Heart left ventricle (tissue), 16 donors: ENCODE measurements around the gene KIAA2012. TPM values are rescaled to one million over a fixed set of nuclear protein-coding genes. Genes with fewer than 3 reads are reported as not detected.

Experiments
- ATAC-seq, 4 donors: fragments of 200-7000 bp; cut with Tn5 transposase; one replicate each; pipeline ENCODE4 v1.9.1; 2020 to 2022; ENCODE audit warnings: moderate library complexity in 4 of 4, mild to moderate bottlenecking in 3 of 4, moderate number of reproducible peaks in 1 of 4
- DNase-seq, 5 donors: peaks; one replicate each; pipeline ENCODE4 v3.0.0-alpha.2; 2020
- H3K27ac ChIP-seq, 12 donors: fragments of 200-600 bp; sonication (generic) in 4 of 12; one replicate each; pipeline versions ENCODE4 v1.5.0 to v1.8.0; 2016 to 2022; ENCODE audit warnings: mild to moderate bottlenecking in 2 of 12
- H3K27me3 ChIP-seq, 9 donors: fragments of 200-600 bp; sonication (generic) in 2 of 9; one replicate each; pipeline versions ENCODE4 v1.5.1 to v1.8.0; 2016 to 2022; ENCODE audit warnings: mild to moderate bottlenecking in 3 of 9
- H3K36me3 ChIP-seq, 9 donors: fragments of 200-600 bp; sonication (generic) in 2 of 9; one replicate each; pipeline versions ENCODE4 v1.5.0 to v1.8.0; 2018 to 2022; ENCODE audit warnings: mild to moderate bottlenecking in 2 of 9
- H3K4me1 ChIP-seq, 12 donors: fragments of 200-600 bp; sonication (generic) in 4 of 12; one replicate each; pipeline versions ENCODE4 v1.5.0 to v1.8.0; 2016 to 2022; ENCODE audit warnings: mild to moderate bottlenecking in 3 of 12
- H3K4me3 ChIP-seq, 12 donors: fragments of 200-600 bp; sonication (generic) in 4 of 12; one replicate each; pipeline versions ENCODE4 v1.5.0 to v1.8.0; 2017 to 2022; ENCODE audit warnings: mild to moderate bottlenecking in 9 of 12, moderate library complexity in 4 of 12
- H3K9me3 ChIP-seq, 12 donors: fragments of 200-600 bp; sonication (generic) in 4 of 12; one replicate each; pipeline versions ENCODE4 v1.5.0 to v1.8.0; 2016 to 2022; ENCODE audit warnings: mild to moderate bottlenecking in 1 of 12
- CTCF ChIP-seq, 12 donors: fragments of 200-600 bp; sonication (generic) in 4 of 12; IDR thresholded peaks; one replicate each; pipeline versions ENCODE4 v1.5.0 to v1.8.0; 2018 to 2022; ENCODE audit warnings: antibody characterized with exemption in 12 of 12, mild to moderate bottlenecking in 5 of 12
- POLR2A ChIP-seq, 2 donors: fragments of 450-650 bp; IDR thresholded peaks; one replicate each; pipeline ENCODE4 v1.6.1; 2017; ENCODE audit warnings: antibody characterized with exemption in 2 of 2, mild to moderate bottlenecking in 2 of 2, moderate library complexity in 2 of 2
- WGBS, 4 donors: extraction: QIAGEN DNeasy Blood & Tissue Kit in 2 of 4; methylation state at CpG; one replicate each; pipeline versions ENCODE4 v1.1.5 to v1.1.7; 2013 to 2018; 5-methylcytosine and 5-hydroxymethylcytosine counted together
- intact Hi-C, 10 donors: fragments of 100-400 bp; cut with DNase I; formaldehyde crosslinking; loops; one replicate each; pipeline versions ENCODE4 v1.11.1 to v1.14.2; 2022
- polyA plus RNA-seq, 2 donors: library from polyadenylated mRNA; stranded (reverse); fragments of 200-250 nt; gene quantifications; one replicate each; pipeline ENCODE4 v1.2.3, GENCODE V29; 2013
- total RNA-seq, 9 donors: library from RNA; depleted of rRNA in 2 of 9; stranded (reverse); fragments of >200 nt in 2 of 9; fragmentation: NEBNext Ultra II Directional in 3 of 9; extraction: Animal tissue kit (Norgen Biotek cat#: 25700) in 3 of 9; gene quantifications; one replicate each; pipeline versions ENCODE4 v1.1.0 to v1.2.4, GENCODE V29; 2016 to 2023
- donor health status: ischemic (EF 13 %, LVEDD 7.1; RV severe dilation, severe dysfunction).
- donor health status: healthy with polysubstance abuse.
- donor health status: DM: no; HTN: yes; CAD: no.
- donor health status: DM: no; HTN: no; CAD: no.
- donor health status: ischemic (EF 25% LVEDD 6.9; RV normal size, moderate dysfunction).
- donor health status: ischemic (EF 25% LVEDD 5.7; RV mildly dilated, moderate dysfunction).
- donor health status: healthy.
- donor health status: DM: yes; HTN: yes; CAD: no.
- donor health status: ischemic (EF 35%, LVEDD 5.7; RV mildly dilated, moderate dysfunction).
- donor health status: nonischemic (EF 11% LVEDD 7.7; RV severe dilation, severe dysfunction).
- donor health status: DM: yes; HTN: yes; CAD: no.
- donor health status: PGD.
- donor health status: ischemic (EF 29% LVEDD 5.4; RV normal size, mild dysfunction).
- donor health status: nonischemic (EF 23%, LVEDD 6.1; RV moderate dilation, normal function).

The KIAA2012 gene
- total and polyA plus RNA-seq, 11 donors = 0.08 TPM; not detected in 10

- 65 to 76% (median 72%) methylated on average over 10 to 11 of the region's 11 CpGs for WGBS, 4 donors
- intact Hi-C loops = loop anchor here in 2 of 10 donors (10.0 kb wide), 2 partner anchors 85 to 215 kb away; no protein-coding TSS in a partner anchor
- no peak overlapping the region for H3K27ac ChIP-seq
- H3K9me3 ChIP-seq = no peaks in the 10 kb centered on the region
- H3K36me3 ChIP-seq = no peaks in the 10 kb centered on the region
- DNase-seq (no peak), ATAC-seq (no peak)
- TF ChIP-seq POLR2A (IDR thresholded peaks at IDR 0.05) = no peak
- no peak for TF ChIP-seq CTCF (IDR thresholded peaks at IDR 0.05)
- no peak overlapping the region for H3K4me3 ChIP-seq
- H3K27me3 ChIP-seq = no peaks in the 10 kb centered on the region
- peaks cover 0 to 5% (median under 1%) of the 10 kb centered on the region in 12 donors for H3K4me1 ChIP-seq
Observed at GRCh38 chr2:202069170-202070067, 3.6 kb upstream of the KIAA2012 start.

GRCh38 chr2:202071107-202071506 is 1.9 kb upstream of the KIAA2012 start:
- Histone ChIP-seq H3K27ac (no peak overlapping the region), H3K4me1 (no peaks in the 10 kb centered on the region), H3K4me3 (no peak overlapping the region), H3K9me3 (no peaks in the 10 kb centered on the region), H3K27me3 (no peaks in the 10 kb centered on the region), H3K36me3 (no peaks in the 10 kb centered on the region)
- intact Hi-C loops = no loop called here
- no peak for TF ChIP-seq POLR2A (IDR thresholded peaks at IDR 0.05)
- TF ChIP-seq CTCF (IDR thresholded peaks at IDR 0.05) = no peak
- 91 to 98% (median 96%) methylated on average over 2 of the region's 2 CpGs for WGBS, 4 donors
- DNase-seq (no peak), ATAC-seq (no peak)

GRCh38 chr2:202072226-202072625 is 829 bp upstream of the KIAA2012 start:
- H3K4me1 ChIP-seq = no peaks in the 10 kb centered on the region
- WGBS, 4 donors = 67 to 91% (median 74%) methylated on average over 2 of the region's 2 CpGs
- TF ChIP-seq CTCF (IDR thresholded peaks at IDR 0.05) (peak in 6 of 12 donors; percentile 10 to 36 (median 20)), POLR2A (IDR thresholded peaks at IDR 0.05) (no peak)
- H3K4me3 ChIP-seq = no peak overlapping the region
- DNase-seq (no peak), ATAC-seq (no peak)
- H3K27ac ChIP-seq = no peak overlapping the region
- no peaks in the 10 kb centered on the region for H3K27me3 ChIP-seq
- no peaks in the 10 kb centered on the region for H3K36me3 ChIP-seq
- H3K9me3 ChIP-seq = no peaks in the 10 kb centered on the region
- intact Hi-C loops = no loop called here

- no peaks in the 10 kb centered on the region for H3K4me1 ChIP-seq
- H3K27me3 ChIP-seq = no peaks in the 10 kb centered on the region
- DNase-seq (no peak), ATAC-seq (no peak)
- no peak overlapping the region for H3K27ac ChIP-seq
- TF ChIP-seq POLR2A (IDR thresholded peaks at IDR 0.05) (no peak), CTCF (IDR thresholded peaks at IDR 0.05) (no peak)
- no peaks in the 10 kb centered on the region for H3K9me3 ChIP-seq
- 66 to 92% (median 81%) methylated on average over 2 of the region's 2 CpGs for WGBS, 4 donors
- no peaks in the 10 kb centered on the region for H3K36me3 ChIP-seq
- no peak overlapping the region for H3K4me3 ChIP-seq
- intact Hi-C loops = no loop called here
Observed at GRCh38 chr2:202074324-202074723, 1.3 kb downstream of the KIAA2012 start.
